HG03139 (cell line): ENCODE data around the gene CSNK2A1.
"Not testable (repeated sequence)": the region's sequence is repeated elsewhere in the genome, so short reads cannot be mapped to it uniquely, and the experiment has no call there.

Source experiments
- ATAC-seq: cut with Tn5 transposase; IDR thresholded peaks from one replicate; pipeline ENCODE4 v1.9.1; 2021; ENCODE audit not compliant: unreplicated experiment

CSNK2A1 gene

GRCh38 chr20:543369-544152 lies at the start of gene CSNK2A1:
TSS of gene CSNK2A1 (minus strand) at chr20:543790. CDS start at chr20:508551, 35,239 bp downstream.
- peak; percentile 95 for ATAC-seq

GRCh38 chr20:592506-592905 lies 48.9 kb upstream of the CSNK2A1 start:
- no peak for ATAC-seq

- no peak for ATAC-seq
Measured at GRCh38 chr20:591941-592340, 48.4 kb upstream of the CSNK2A1 start.

- no peak for ATAC-seq
Measured at GRCh38 chr20:588932-589672, 45.5 kb upstream of the CSNK2A1 start.

GRCh38 chr20:588476-588875 lies 44.9 kb upstream of the CSNK2A1 start:
- ATAC-seq = no peak

GRCh38 chr20:584971-585301 lies 41.3 kb upstream of the CSNK2A1 start:
- no peak for ATAC-seq

- ATAC-seq = no peak
Measured at GRCh38 chr20:584161-584970, 40.8 kb upstream of the CSNK2A1 start.

GRCh38 chr20:582204-582603 lies 38.6 kb upstream of the CSNK2A1 start:
- no peak for ATAC-seq

GRCh38 chr20:578940-579690 lies 35.5 kb upstream of the CSNK2A1 start:
- ATAC-seq = not testable (repeated sequence)

- no peak for ATAC-seq
Measured at GRCh38 chr20:577167-577791, 33.7 kb upstream of the CSNK2A1 start.

GRCh38 chr20:576156-576555 lies 32.6 kb upstream of the CSNK2A1 start:
- no peak for ATAC-seq

- no peak for ATAC-seq
Measured at GRCh38 chr20:575230-575629, 31.6 kb upstream of the CSNK2A1 start.

GRCh38 chr20:574297-574942 lies 30.8 kb upstream of the CSNK2A1 start:
- ATAC-seq = no peak

GRCh38 chr20:573414-574296 lies 30.1 kb upstream of the CSNK2A1 start:
- ATAC-seq = no peak

GRCh38 chr20:572727-573126 lies 29.1 kb upstream of the CSNK2A1 start:
- no peak for ATAC-seq

- ATAC-seq = no peak
Measured at GRCh38 chr20:571754-572441, 28.3 kb upstream of the CSNK2A1 start.

GRCh38 chr20:568673-569415 lies 25.3 kb upstream of the CSNK2A1 start:
- no peak for ATAC-seq
